GM12872 (cell line): ENCODE measurements around the gene SVIL.

Source experiments
- CTCF ChIP-seq: IDR thresholded peaks from 3 replicates; pipeline ENCODE4 v1.5.1; 2011; ENCODE audit warnings: low read depth, mild to moderate bottlenecking, low read length, moderate library complexity; ENCODE audit not compliant: insufficient read depth

The SVIL gene

DNA sequence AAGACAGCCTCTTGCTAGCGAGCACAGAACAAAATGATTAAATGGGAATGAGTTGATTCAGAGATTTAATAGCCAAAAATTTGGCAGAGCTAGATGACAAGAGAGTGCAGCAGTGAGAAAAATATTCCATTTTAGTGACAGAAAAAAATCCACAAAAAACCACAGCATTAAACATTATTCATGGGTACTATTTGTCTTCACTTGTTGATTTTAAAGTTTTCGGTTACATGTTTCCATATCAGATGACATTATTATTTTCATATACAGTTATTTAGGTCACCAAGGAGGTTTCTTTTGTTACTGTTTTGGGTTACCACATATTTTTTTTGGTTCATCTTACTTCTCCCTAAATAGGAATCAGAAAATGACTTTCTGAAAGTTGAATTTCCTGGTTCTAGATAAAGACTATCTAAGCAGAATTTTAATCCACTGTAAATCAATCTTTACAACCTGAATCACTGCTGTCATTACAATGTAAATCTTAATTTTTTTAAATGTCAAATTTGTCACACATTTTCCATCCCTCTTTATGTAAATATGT lies 87.9 kb downstream of the SVIL start:
- no peak for TF ChIP-seq CTCF

- no peak for TF ChIP-seq CTCF
Measured at GRCh38 chr10:29545122-29545521, 89.6 kb downstream of the SVIL start.

DNA sequence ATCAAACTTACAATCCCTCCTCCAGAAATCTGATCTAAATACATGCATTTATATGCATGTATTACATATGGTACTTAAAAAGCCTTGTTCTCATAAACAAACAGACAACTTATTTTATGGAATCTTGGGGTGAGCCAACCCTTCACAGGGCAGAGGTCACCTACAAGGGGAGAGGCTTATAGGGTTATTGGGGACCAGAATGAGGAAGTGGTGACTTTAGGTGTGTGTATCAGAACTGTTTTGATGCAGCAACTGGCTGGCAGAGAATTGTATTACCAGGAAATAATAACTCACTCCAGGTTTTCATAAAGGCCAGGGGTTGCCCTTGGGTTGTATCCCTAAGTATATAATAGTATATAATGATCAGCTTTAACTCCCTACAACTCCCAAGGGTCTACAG lies 91.1 kb downstream of the SVIL start:
- no peak for TF ChIP-seq CTCF

- TF ChIP-seq CTCF = no peak
Measured at GRCh38 chr10:29542723-29543122, 92.0 kb downstream of the SVIL start.

DNA sequence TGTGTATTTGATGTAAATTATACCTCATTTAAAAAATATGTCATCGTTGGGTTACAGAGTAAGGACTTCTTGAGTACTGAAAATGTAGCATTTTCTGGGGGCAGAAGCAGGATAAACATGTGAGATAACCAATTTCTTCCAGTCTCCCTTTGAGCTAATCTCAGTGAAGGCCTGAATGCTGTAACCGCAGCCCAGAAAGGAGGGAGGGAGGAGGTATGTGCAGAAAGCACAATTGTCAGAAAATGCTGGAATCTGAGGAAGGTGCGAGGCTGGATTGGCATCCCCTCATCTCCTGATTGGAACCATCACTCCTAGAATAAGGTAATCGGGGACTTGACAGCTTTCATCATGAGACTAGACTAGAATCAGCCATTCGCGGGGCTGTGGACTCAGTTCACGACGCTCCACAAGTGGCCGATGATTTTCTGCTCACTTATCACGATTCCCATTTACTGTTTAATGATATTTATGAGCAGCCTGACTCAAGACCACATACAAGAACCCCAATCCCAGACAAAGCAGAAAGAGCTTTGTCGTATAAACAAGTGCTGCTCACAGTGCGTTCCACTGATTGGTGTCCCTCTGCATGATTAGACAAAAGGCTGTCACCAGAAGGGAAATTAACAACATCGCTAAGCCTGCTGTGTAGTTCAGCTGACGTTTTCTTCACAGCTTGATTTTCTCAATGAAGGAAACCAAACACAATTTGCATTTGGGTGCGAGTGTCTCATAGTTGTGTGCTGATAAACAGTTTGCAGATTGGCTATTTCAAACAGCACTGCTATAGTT lies 93.2 kb downstream of the SVIL start:
- TF ChIP-seq CTCF = no peak

DNA sequence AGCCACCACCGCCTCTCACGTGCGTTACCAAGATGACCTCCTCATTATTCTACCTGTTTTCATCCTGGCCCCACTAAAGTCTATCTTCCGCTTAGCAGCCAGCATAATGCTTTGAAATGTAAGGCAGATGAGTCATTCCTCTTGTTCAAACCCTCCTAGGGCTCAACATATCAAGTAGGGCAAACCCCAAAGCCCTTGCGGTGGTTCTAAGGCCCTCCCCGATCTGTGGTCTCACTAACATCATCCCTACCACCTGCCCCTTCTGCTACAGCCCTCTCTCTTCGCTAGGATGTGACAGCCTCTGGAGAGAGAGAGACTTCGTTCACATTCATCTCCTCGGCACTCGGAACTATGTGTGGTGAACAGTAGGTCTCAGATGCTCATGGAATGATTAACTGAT lies 94.8 kb downstream of the SVIL start:
- TF ChIP-seq CTCF = no peak

- no peak for TF ChIP-seq CTCF
Measured at GRCh38 chr10:29539412-29539811, 95.4 kb downstream of the SVIL start.

DNA sequence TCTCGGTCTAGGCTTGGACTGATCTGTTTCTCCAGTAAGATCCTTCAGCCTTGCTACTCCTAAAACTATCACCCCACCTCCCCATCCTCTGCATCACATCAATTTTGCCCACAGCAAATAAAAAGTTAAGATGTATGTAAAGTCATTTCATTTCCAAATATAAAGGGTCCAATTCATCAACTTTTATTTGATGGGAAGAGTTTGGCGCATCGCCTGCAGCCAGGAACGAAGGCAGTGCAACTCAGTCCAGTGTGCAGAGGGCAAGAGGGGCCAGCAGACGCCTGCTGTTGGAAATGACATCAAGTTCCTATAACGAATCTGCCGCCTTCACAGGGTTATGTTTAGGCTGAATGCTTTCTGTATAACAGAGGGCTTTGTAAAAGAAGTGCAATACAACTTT lies 97.0 kb downstream of the SVIL start:
- TF ChIP-seq CTCF = no peak
